Upper lobe of left lung (tissue), 6 donors: ENCODE measurements around the gene ADGRV1. TPM values are rescaled to one million over a fixed set of nuclear protein-coding genes. Genes with fewer than 3 reads are reported as not detected.

Source experiments
- ATAC-seq, 2 donors: fragments of 200-7000 bp; cut with Tn5 transposase; one replicate each; pipeline ENCODE4 v1.9.1; 2022; ENCODE audit warnings: mild to moderate bottlenecking in 2 of 2, moderate library complexity in 2 of 2; ENCODE audit not compliant: low FRiP score in 2 of 2
- DNase-seq, 2 donors: peaks; one replicate each; pipeline ENCODE4 v3.0.0-alpha.2; 2019 to 2020
- H3K27ac ChIP-seq, 4 donors: fragments of 200-600 bp; sonication (generic); one replicate each; pipeline ENCODE4 v1.5.1; 2016 to 2019
- H3K27me3 ChIP-seq, 4 donors: fragments of 200-600 bp; sonication (generic); one replicate each; pipeline ENCODE4 v1.5.1; 2017 to 2019
- H3K36me3 ChIP-seq, 4 donors: fragments of 200-600 bp; sonication (generic); one replicate each; pipeline ENCODE4 v1.5.1; 2016 to 2019
- H3K4me1 ChIP-seq, 4 donors: fragments of 200-600 bp; sonication (generic); one replicate each; pipeline ENCODE4 v1.5.1; 2018 to 2019
- H3K4me3 ChIP-seq, 4 donors: fragments of 200-600 bp; sonication (generic); one replicate each; pipeline ENCODE4 v1.5.1; 2017 to 2019; ENCODE audit warnings: mild to moderate bottlenecking in 2 of 4, moderate library complexity in 1 of 4
- H3K9me3 ChIP-seq, 4 donors: fragments of 200-600 bp; sonication (generic); one replicate each; pipeline ENCODE4 v1.5.1; 2018 to 2019
- CTCF ChIP-seq, 6 experiments: fragments of 450-650 bp in 4 of 6; fragments of 200-600 bp in 2 of 6; sonication (generic) in 2 of 6; IDR thresholded peaks; one replicate each; pipeline ENCODE4 v1.5.1; 2016 to 2019; ENCODE audit warnings: antibody characterized with exemption in 6 of 6
- EP300 ChIP-seq, 4 donors: sonication (generic); formaldehyde crosslinking; IDR thresholded peaks; one replicate each; pipeline ENCODE4 v1.5.1; 2017; ENCODE audit warnings: antibody characterized with exemption in 4 of 4, control low read depth in 2 of 4
- POLR2A ChIP-seq, 4 donors: fragments of 450-650 bp; IDR thresholded peaks; one replicate each; pipeline ENCODE4 v1.5.1; 2016 to 2017; ENCODE audit warnings: antibody characterized with exemption in 4 of 4, mild to moderate bottlenecking in 2 of 4
- POLR2AphosphoS5 ChIP-seq, 2 donors: sonication (generic); formaldehyde crosslinking; IDR thresholded peaks; one replicate each; pipeline ENCODE4 v1.5.1; 2017; ENCODE audit warnings: antibody characterized with exemption in 2 of 2
- WGBS, 2 donors: methylation state at CpG; one replicate each; pipeline ENCODE4 v1.1.5; 2017 to 2018; 5-methylcytosine and 5-hydroxymethylcytosine counted together
- total RNA-seq, 6 donors: library from RNA; depleted of rRNA in 4 of 6; stranded (reverse); fragments of >200 nt in 4 of 6; gene quantifications; one replicate each; pipeline versions ENCODE4 v1.1.0 to v1.2.1, GENCODE V29; 2016 to 2021
- donor health status: DM: no; HTN: no; CAD: no; lungs with moderate emphysema.
- donor health status: DM: no; HTN: yes; CAD: no; lungs with severe emphysema.

The ADGRV1 gene
- total RNA-seq, 6 donors from 2014 or later = 22.3 to 129 (median 60.4) TPM

GRCh38 chr5:91150636-91151035 lies 592.0 kb downstream of the ADGRV1 start:
- Histone ChIP-seq H3K27ac (peak overlapping the region in 1 of 4 donors; percentile 0), H3K36me3 (no peaks in the 10 kb centered on the region), H3K27me3 (no peaks in the 10 kb centered on the region), H3K9me3 (no peaks in the 10 kb centered on the region), H3K4me3 (no peak overlapping the region), H3K4me1 (peaks cover 26 to 35% (median 31%) of the 10 kb centered on the region in 4 donors)
- TF ChIP-seq CTCF (IDR thresholded peaks at IDR 0.05) = no peak
- no peak for TF ChIP-seq POLR2AphosphoS5 (IDR thresholded peaks at IDR 0.05)
- TF ChIP-seq EP300 (IDR thresholded peaks at IDR 0.05) = no peak
- TF ChIP-seq POLR2A (IDR thresholded peaks at IDR 0.05) = no peak
- ATAC-seq (no peak), DNase-seq (no peak)

- 29 to 46% methylated on average over 2 of the region's 2 CpGs for WGBS, 2 donors
- Histone ChIP-seq H3K36me3 (no peaks in the 10 kb centered on the region), H3K27me3 (no peaks in the 10 kb centered on the region), H3K9me3 (no peaks in the 10 kb centered on the region), H3K4me3 (no peak overlapping the region), H3K4me1 (peaks cover 18 to 24% (median 23%) of the 10 kb centered on the region in 4 donors), H3K27ac (no peak overlapping the region)
- TF ChIP-seq EP300 (IDR thresholded peaks at IDR 0.05) = peak in 2 of 4 donors; percentile 64 to 91
- TF ChIP-seq CTCF (IDR thresholded peaks at IDR 0.05) = no peak
- TF ChIP-seq POLR2A (IDR thresholded peaks at IDR 0.05) = no peak
- peak; percentile 63 to 79 for TF ChIP-seq POLR2AphosphoS5 (IDR thresholded peaks at IDR 0.05)
- peak; percentile 75 to 92 for ATAC-seq
- peak in 1 of 2 donors; percentile 87 for DNase-seq
Observed at GRCh38 chr5:91151947-91152346, 593.4 kb downstream of the ADGRV1 start.

- ATAC-seq = no peak
- H3K4me3 ChIP-seq = no peak overlapping the region
- peak in 1 of 2 donors; percentile 33 for DNase-seq
- peaks cover 18 to 24% (median 22%) of the 10 kb centered on the region in 4 donors for H3K4me1 ChIP-seq
- H3K27me3 ChIP-seq = no peaks in the 10 kb centered on the region
- 91 to 98% methylated on average over 9 of the region's 9 CpGs for WGBS, 2 donors
- no peak for TF ChIP-seq POLR2AphosphoS5 (IDR thresholded peaks at IDR 0.05)
- TF ChIP-seq POLR2A (IDR thresholded peaks at IDR 0.05) = no peak
- no peak for TF ChIP-seq EP300 (IDR thresholded peaks at IDR 0.05)
- TF ChIP-seq CTCF (IDR thresholded peaks at IDR 0.05) = no peak
- no peaks in the 10 kb centered on the region for H3K9me3 ChIP-seq
- no peaks in the 10 kb centered on the region for H3K36me3 ChIP-seq
- no peak overlapping the region for H3K27ac ChIP-seq
Observed at GRCh38 chr5:91154338-91154737, 595.7 kb downstream of the ADGRV1 start.

GRCh38 chr5:91155274-91155673 lies 596.7 kb downstream of the ADGRV1 start:
- 95 to 97% methylated on average over 3 of the region's 3 CpGs for WGBS, 2 donors
- DNase-seq (no peak), ATAC-seq (no peak)
- no peak overlapping the region for H3K27ac ChIP-seq
- H3K4me3 ChIP-seq = no peak overlapping the region
- no peaks in the 10 kb centered on the region for H3K27me3 ChIP-seq
- no peaks in the 10 kb centered on the region for H3K9me3 ChIP-seq
- H3K4me1 ChIP-seq = peaks cover 18 to 23% (median 20%) of the 10 kb centered on the region in 4 donors
- no peak for TF ChIP-seq POLR2AphosphoS5 (IDR thresholded peaks at IDR 0.05)
- no peaks in the 10 kb centered on the region for H3K36me3 ChIP-seq

- H3K27me3 ChIP-seq = no peaks in the 10 kb centered on the region
- H3K9me3 ChIP-seq = no peaks in the 10 kb centered on the region
- H3K27ac ChIP-seq = no peak overlapping the region
- ATAC-seq = no peak
- H3K4me1 ChIP-seq = peaks cover 12 to 16% (median 13%) of the 10 kb centered on the region in 4 donors
- DNase-seq = no peak
- no peaks in the 10 kb centered on the region for H3K36me3 ChIP-seq
- WGBS, 2 donors = 89 to 100% methylated on average over 1 of the region's 1 CpG
- no peak overlapping the region for H3K4me3 ChIP-seq
- TF ChIP-seq CTCF (IDR thresholded peaks at IDR 0.05) (no peak), POLR2AphosphoS5 (IDR thresholded peaks at IDR 0.05) (no peak), EP300 (IDR thresholded peaks at IDR 0.05) (no peak), POLR2A (IDR thresholded peaks at IDR 0.05) (no peak)
Observed at GRCh38 chr5:91156242-91156641, 597.6 kb downstream of the ADGRV1 start.
